Spleen (tissue), 7 donors: Measurements from ENCODE around the gene SLC16A8.

Source experiments
- CTCF ChIP-seq, 11 experiments: fragments of 200-600 bp in 7 of 11; fragments of 450-650 bp in 4 of 11; sonication (generic) in 4 of 11; IDR thresholded peaks in 8 of 11; conservative IDR thresholded peaks in 3 of 11; 1 replicate in 7 of 11; 2 replicates in 4 of 11; pipeline versions ENCODE4 v1.4.0 to v1.8.0; 2016 to 2021; ENCODE audit warnings: antibody characterized with exemption in 11 of 11, inconsistent platforms in 4 of 11, mild to moderate bottlenecking in 1 of 11
- POLR2A ChIP-seq, 3 donors: fragments of 450-650 bp; IDR thresholded peaks; one replicate each; pipeline ENCODE4 v1.5.1; 2017; ENCODE audit warnings: antibody characterized with exemption in 3 of 3, mild to moderate bottlenecking in 1 of 3
- POLR2AphosphoS5 ChIP-seq, 3 donors: sonication (generic); formaldehyde crosslinking; IDR thresholded peaks; one replicate each; pipeline ENCODE4 v1.5.1; 2017; ENCODE audit warnings: antibody characterized with exemption in 3 of 3
- donor health status: DM: no; HTN: no; CAD: no; lungs with moderate emphysema.
- donor health status: DM: no; HTN: no; CAD: no.
- donor health status: DM: no; HTN: no; CAD: no.

- TF ChIP-seq CTCF (IDR thresholded peaks at IDR 0.05 in 8 of 11, conservative IDR thresholded peaks at IDR 0.05 in 3 of 11): no peak
- TF ChIP-seq POLR2AphosphoS5 (IDR thresholded peaks at IDR 0.05): no peak
- TF ChIP-seq POLR2A (IDR thresholded peaks at IDR 0.05): no peak
Measured at GRCh38 chr22:38079804-38080203, 4.2 kb downstream of the SLC16A8 start.
